ENCODE measurements around the gene SLC6A12.

GRCh38 chr12:196436-196835, 17.5 kb downstream of the SLC6A12 start:
- TF ChIP-seq CTCF (tag by site-specific recombination; IDR thresholded peaks at IDR 0.05), result no peak
- TF ChIP-seq ZNF548 (tag by site-specific recombination; IDR thresholded peaks at IDR 0.05), result no peak
- TF ChIP-seq ZNF175 (tag by site-specific recombination; IDR thresholded peaks at IDR 0.05), result no peak
- TF ChIP-seq SP2 (tag by site-specific recombination; IDR thresholded peaks at IDR 0.05), result no peak
- TF ChIP-seq REST (tag by site-specific recombination; IDR thresholded peaks at IDR 0.05), result no peak
